NCI-H2107 treated with DMSO at 0.1 percent for 48 hours (cell line): Measurements from ENCODE around the gene NKAIN1.
"Not testable (repeated sequence)": the region's sequence is repeated elsewhere in the genome, so short reads cannot be mapped to it uniquely, and the experiment has no call there.

Source experiments
- DNase-seq: peaks from one replicate; lab custom pipeline; 2025; ENCODE audit not compliant: unreplicated experiment; lab: John Stamatoyannopoulos, UW

The NKAIN1 gene

GRCh38 chr1:31198600-31198999 is 41.1 kb downstream of the NKAIN1 start:
- no peak for DNase-seq

DNA sequence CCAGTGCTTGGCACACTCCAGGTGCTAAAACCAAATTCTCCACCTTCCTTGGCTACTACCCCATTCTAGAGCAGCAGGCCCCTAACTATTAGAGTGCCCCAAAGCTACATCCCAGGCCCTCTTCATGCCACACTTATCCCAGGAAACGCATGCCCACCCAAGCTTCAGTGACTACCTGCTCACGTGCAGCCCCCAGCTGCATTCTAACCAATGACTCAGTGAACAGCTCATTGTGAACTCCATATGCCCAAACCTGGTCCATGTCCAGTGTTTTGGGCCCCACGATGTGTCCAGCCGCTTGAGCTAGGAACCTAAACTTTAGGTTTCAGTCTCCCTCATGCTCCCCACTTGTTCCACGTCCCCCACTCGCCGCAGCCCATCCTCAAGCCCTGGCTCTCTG is 41.5 kb downstream of the NKAIN1 start:
- no peak for DNase-seq

DNA sequence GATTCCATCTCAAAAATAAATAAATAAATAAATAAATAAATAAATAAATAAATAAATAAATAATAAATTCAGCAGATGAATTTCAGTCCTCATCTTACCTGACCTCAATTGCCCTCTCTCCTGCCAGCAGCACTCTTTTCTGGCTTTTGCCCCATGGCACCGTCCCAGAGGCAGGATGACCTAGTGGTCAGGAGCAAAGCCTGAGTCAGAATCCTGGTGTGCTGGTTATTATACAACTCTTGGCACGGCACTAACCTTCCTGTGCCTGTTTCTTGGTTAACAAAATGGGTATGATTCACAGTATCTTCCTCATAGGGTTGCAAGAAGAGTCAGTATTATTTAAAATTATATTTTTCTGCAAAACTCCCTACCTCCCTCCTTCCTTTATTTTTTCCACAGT is 43.0 kb downstream of the NKAIN1 start:
- no peak for DNase-seq

GRCh38 chr1:31195267-31195666 is 44.4 kb downstream of the NKAIN1 start:
- not testable (repeated sequence) for DNase-seq

DNA sequence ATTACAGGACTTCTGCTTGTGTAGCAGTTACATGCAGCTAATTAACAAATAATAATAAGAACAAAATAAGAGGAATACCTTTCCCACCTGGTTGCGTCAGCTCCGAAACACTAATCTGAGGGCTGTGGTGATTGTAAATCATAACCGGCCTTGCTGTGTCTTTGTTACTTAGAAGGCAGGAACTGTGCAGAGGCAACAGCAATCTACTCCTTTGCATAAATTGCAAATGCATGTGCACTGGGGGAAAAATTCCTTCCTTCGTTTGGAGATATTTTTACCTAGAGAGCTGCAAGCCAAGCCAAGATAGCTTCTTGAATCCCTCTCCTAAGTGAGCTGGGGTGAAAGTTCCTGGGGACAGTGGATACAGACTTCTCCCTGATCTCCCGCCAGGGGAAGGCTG is 46.0 kb downstream of the NKAIN1 start:
- no peak for DNase-seq

GRCh38 chr1:31191281-31191680 is 48.4 kb downstream of the NKAIN1 start:
- no peak for DNase-seq

DNA sequence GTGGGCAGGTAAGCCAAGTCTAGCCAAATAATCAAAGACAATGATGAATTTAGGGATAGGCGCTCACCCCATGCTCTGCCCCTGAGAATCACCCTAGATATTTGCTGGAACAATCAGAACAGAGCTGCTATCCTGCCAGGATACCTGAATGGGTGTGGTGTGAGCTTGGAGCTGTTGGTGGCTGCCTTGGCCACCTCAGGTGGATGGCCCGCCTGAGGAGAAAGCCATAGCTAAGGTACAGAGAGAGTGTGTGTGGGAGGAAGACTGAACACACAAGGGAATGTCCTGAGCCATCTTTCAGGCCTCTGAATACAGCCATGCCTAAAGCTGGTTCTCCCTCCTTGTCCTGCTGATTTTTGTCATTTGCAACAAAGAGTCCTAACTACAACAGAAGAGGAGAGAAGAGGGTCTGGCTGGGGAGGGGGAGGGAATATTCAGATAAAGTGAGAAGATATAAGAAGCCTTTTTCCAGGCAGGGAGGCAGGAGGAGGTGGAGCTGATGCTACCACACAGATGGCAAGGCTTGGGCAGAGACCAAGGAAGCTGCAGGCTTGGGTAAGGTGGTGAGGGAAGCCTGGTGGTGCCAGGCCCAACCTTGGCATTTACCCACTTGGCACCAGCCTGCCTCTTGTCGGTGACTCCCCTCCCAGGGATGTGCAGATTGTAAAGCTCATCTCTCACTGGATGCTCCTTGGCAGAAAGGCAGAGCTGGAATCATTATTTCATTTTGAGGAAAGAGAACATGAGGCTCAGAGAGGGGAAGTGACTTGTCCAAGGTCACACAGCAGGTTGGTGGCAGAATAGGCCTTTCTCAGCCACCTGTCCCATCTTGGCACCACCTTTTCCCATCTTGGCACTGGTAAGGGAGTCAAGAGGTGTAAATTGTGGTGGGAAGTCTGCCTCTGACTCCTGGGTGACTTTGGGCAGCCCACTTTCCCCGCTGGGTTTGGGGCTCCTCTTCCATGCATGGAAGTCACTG is 49.7 kb downstream of the NKAIN1 start:
- no peak for DNase-seq

DNA sequence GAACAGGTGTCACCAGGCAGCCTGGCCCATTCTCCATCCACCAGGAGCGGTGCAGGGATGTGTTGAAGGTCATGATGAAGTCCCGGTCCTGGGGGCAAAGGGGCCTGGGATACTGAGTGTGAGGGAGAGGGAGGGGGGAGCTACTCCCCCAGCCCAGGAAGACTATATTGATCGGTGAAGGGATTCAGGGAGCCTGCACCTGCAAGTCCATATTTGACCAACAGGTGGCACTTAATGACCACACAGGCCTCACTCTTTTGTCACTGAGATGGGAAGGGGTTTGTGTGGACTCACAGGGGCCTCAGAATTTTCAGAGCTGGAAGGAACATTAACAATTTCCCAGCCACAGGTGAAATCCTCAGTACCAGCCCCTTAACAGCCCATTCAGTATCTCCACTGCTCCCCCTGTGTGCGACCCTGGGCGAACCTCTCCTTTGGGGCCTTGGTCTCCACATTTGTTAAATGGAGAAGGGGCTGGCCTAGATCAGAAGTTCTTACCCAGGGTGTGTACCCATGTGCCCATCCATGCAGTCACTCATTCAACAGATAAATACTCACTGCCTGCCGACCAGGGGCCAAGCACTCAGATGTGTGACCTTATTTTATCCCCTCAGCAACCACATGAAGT is 55.6 kb downstream of the NKAIN1 start:
- DNase-seq = peak; percentile 49

GRCh38 chr1:31183126-31183525 is 56.6 kb downstream of the NKAIN1 start:
- no peak for DNase-seq

DNA sequence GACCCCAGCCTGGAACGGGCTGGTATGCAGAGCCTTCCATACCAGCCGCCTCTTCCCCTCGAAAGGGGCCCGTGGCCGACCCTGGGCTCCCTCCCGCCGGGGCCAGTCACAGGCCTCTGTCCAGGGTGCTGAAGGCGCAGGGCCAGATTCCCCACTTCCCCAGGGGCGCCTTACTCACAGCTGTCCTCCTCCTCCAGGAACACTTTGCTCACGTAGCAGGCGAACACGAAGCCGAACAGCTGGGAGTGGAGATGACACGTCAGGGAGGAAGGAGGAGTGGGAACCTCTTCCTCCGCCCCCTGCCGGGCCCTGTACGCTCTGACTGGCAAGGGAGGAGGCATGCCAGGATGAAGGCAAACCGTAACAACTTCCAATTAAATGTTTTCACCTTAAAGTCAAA is 57.3 kb downstream of the NKAIN1 start:
- DNase-seq = peak; percentile 62

DNA sequence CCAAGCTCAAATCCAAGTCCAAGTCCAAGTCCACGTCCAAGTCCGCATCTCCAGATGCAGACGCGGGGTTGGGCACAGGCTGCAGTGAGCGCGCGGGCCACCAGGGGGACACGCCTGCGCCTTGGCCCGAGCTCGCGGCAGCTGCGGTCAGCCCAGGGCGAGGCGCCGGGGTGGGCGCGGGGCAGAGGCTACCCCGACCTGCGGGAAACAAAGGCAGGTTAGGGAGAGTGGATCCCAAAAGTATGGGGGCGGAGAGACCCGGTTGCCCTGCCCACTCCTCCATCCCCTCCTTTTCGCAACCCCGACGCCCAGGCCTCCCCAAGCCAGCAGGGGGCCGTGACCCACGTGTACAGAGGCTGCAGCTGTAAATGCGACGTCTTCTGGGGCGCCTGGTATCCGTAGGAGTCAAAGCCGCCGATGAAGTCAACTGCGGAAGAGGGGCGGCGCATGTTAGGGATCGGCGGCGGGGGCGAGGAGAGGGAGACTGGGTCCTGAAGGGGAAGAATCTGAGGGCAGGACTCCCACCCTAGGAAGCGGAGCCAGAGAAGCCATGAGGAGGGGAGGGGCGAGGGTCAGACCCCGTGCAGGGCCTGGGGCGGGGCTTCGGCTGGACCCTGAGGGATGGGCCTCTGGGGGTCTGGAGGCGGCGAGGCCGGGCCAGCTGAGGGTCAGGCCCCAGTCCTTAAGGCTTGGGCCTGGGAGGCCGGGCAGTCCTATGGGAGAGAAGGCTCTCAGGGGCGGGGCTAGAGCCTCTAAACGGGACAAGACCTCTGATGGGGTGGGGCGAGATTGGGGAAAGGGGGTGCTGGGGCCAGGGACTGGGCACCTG is 58.0 kb downstream of the NKAIN1 start:
- no peak for DNase-seq

DNA sequence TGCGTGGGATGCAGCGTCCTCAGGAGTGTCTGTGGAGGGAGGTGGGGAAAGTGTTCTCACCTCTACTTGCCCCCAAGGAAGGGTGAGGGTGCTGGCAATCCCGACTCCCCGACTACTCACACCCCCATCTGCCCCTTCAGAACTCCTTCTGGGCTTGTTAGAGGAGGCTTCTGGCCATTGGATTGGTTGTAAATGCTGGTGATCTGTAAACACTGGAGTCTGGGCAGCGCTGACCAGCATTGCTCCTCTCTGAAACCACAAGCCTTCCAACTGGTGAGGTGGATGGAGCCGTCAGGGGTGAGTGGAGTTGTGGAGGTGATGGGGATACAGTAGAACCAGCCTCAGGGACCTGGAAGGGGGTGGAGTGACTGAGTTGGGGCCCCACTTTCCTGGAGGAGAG is 59.3 kb downstream of the NKAIN1 start:
- no peak for DNase-seq

DNA sequence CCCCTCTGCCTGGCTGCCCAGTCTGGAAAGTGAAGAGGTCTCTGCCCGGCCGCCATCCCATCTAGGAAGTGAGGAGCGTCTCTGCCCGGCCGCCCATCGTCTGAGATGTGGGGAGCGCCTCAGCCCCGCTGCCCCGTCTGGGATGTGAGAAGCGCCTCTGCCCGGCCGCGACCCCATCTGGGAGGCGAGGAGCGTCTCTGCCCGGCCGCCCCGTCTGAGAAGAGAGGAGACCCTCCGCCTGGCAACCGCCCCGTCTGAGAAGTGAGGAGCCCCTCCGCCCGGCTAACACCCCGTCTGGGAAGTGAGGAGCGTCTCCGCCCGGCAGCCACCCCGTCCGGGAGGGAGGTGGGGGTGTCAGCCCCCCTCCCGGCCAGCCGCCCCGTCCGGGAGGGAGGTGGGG is 63.4 kb downstream of the NKAIN1 start:
- DNase-seq = not testable (repeated sequence)

DNA sequence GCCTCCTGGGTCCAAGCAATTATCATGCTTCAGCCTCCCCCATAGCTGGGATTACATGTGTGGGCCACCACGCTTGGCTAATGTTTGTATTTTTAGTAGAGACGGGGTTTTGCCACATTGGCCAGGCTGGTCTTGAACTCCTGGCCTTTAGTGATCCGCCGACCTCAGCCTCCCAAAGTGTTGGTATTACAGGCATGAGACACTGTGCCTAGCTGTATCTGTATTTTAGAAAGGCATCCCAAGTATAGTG is 69.3 kb downstream of the NKAIN1 start:
- DNase-seq = no peak

DNA sequence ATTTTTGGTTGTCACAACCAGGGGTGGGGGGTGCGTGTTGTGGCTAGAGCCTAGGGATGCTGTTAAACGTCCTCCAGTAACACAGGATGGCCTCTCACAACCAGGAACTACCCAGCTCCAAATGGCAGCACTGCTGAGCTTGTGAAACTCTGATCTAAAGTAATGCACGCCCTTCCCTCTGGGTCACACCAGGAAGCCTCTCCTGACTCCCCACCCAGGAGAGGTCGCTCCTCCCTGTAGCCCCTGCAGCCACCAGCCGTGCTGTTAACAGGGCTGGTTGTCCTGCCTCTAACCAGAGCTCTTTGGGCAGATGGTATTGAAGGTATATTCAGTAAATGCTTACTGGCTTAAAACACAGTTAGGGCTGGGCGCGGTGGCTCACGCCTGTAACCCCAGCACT is 73.2 kb downstream of the NKAIN1 start:
- DNase-seq = no peak

GRCh38 chr1:31164291-31164690 is 75.4 kb downstream of the NKAIN1 start:
- no peak for DNase-seq

DNA sequence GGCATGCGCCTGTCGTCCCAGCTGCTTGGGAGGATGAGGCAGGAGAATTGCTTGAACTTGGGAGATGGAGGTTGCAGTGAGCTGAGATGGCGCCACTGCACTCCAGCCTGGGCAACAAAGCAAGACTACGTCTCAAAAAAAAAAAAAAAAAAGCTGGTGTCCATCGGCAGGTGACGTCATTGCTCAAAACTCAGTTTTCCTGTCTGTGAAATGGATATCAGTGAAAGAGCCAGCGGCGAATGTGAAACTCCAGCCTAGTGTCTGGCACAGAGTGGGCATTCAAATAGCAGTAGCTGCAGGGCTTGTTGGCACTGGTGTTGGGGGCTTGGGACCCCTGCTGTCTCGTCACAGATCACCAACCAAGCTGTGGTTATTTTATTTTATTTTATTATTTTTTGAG is 75.8 kb downstream of the NKAIN1 start:
- DNase-seq = no peak

DNA sequence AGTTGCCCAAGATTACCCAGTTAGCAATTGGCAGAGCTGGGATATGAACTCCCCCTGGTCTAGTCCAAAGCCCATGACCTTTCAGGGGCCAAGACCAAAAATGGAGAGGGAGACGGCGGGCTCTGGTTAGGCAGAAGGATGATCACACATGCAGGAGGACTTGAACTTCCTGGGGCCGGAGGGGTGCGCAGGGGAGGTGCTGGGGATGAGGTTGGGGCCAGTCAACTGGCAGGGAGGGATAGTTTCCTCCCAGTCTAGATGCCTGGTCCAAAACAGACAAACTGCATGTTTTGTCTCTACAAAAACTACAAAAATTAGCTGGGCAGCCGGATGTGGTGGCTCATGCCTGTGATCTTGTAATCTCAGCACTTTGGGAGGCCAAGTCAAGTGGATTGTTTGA is 78.1 kb downstream of the NKAIN1 start:
- no peak for DNase-seq

GRCh38 chr1:31159869-31160611 is 79.6 kb downstream of the NKAIN1 start:
- no peak for DNase-seq

GRCh38 chr1:31159323-31159722 is 80.4 kb downstream of the NKAIN1 start:
- no peak for DNase-seq

DNA sequence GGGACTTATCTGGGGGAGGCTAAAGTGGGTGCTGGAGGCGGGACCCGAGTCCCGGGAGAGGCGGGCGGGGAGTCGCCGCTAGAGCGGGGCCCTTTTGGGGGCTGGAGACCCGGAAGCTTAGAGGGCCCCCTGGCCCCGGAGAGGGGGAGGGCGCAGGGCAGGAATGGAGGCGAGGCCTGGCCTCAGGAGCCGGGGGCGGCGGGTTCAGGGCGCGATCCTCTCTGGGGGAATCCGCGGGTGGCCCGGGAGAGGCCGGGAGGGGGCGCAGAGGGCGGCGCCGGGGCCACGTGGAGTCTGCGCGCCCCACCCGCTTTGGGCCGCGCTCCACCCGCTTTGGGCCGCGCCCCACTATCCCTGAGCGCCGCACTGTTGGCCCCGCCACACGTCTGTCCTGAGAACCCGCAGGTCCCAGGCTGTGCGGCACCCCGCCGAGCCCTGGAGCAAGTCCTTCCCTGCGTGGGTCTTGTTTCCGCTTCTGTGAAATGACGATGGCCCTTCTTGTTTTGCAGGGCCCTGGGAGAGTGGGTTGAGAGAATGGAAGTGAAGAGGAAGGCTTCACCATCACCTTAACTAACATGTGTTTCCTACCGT is 84.4 kb downstream of the NKAIN1 start:
- DNase-seq = no peak
